Choroid plexus epithelial cell (primary cell): ENCODE data around the gene SUSD1.

Source experiments
- DNase-seq: peaks from one replicate; pipeline ENCODE4 v3.0.0-alpha.2; 2010; ENCODE audit warnings: low read depth
- H3K4me3 ChIP-seq: 2 replicates; pipeline ENCODE4 v1.5.1; 2011; ENCODE audit warnings: low read depth, mild to moderate bottlenecking, control low read depth, low read length, moderate library complexity
- CTCF ChIP-seq: conservative IDR thresholded peaks from 2 replicates; pipeline ENCODE4 v1.5.1; 2011; ENCODE audit warnings: low read depth, mild to moderate bottlenecking, control low read depth, inconsistent platforms, low read length, moderate library complexity

Gene SUSD1

GRCh38 chr9:112115109-112115508, 60.0 kb downstream of the SUSD1 start:
- no peak for TF ChIP-seq CTCF
- H3K4me3 ChIP-seq = no peak overlapping the region
- no peak for DNase-seq

GRCh38 chr9:112112941-112113681, 62.0 kb downstream of the SUSD1 start:
- no peak overlapping the region for H3K4me3 ChIP-seq
- peak; percentile 59 for TF ChIP-seq CTCF
- DNase-seq = peak; percentile 47

- no peak for TF ChIP-seq CTCF
- H3K4me3 ChIP-seq = no peak overlapping the region
- DNase-seq = peak; percentile 78
These were observed 62.6 kb downstream of the SUSD1 start for GRCh38 chr9:112112519-112112918.

- DNase-seq = no peak
- no peak for TF ChIP-seq CTCF
These were observed 63.6 kb downstream of the SUSD1 start for GRCh38 chr9:112111461-112111860.

GRCh38 chr9:112110777-112111113, 64.4 kb downstream of the SUSD1 start:
- TF ChIP-seq CTCF = no peak
- no peak for DNase-seq
- no peak overlapping the region for H3K4me3 ChIP-seq

More at GRCh38 chr9:112111461-112111860, 63.6 kb downstream of the SUSD1 start:
- H3K4me3 ChIP-seq = no peak overlapping the region

- H3K4me3 ChIP-seq = no peak overlapping the region
- no peak for TF ChIP-seq CTCF
- no peak for DNase-seq
These were observed 64.9 kb downstream of the SUSD1 start for GRCh38 chr9:112110094-112110776.

- TF ChIP-seq CTCF = no peak
- no peak for DNase-seq
These were observed 70.2 kb downstream of the SUSD1 start for GRCh38 chr9:112104901-112105300.

More at GRCh38 chr9:112104901-112105300, 70.2 kb downstream of the SUSD1 start:
- no peak overlapping the region for H3K4me3 ChIP-seq
